SK-N-MC (cell line): ENCODE results near the gene SBF2.

Experiments
- DNase-seq: peaks from one replicate; pipeline ENCODE4 v3.0.0-alpha.2; 2011; ENCODE audit warnings: low read depth, low spot score
- H3K27ac ChIP-seq: fragments of 200-600 bp; sonication (generic); 2 replicates; pipeline ENCODE4 v1.5.1; 2016; ENCODE audit warnings: mixed run types
- H3K36me3 ChIP-seq: fragments of 200-600 bp; sonication (generic); 2 replicates; pipeline ENCODE4 v1.6.1; 2017; ENCODE audit warnings: antibody characterized with exemption, low read length, mixed read lengths; ENCODE audit not compliant: insufficient read depth
- H3K4me3 ChIP-seq: fragments of 200-600 bp; sonication (generic); 2 replicates; pipeline ENCODE4 v1.5.1; 2016
- H3K9ac ChIP-seq: fragments of 200-600 bp; sonication (generic); 2 replicates; pipeline ENCODE4 v1.8.0; 2017; ENCODE audit warnings: mixed run types, mixed read lengths; ENCODE audit not compliant: insufficient read length
- H3K9me3 ChIP-seq: fragments of 200-600 bp; sonication (generic); 2 replicates; pipeline ENCODE4 v1.6.1; 2017; ENCODE audit warnings: low read depth, mild to moderate bottlenecking, antibody characterized with exemption, low read length, moderate library complexity, mixed read lengths
- EZH2 ChIP-seq: fragments of 200-600 bp; sonication (generic); IDR thresholded peaks from one replicate; pipeline ENCODE4 v1.6.1; 2017; ENCODE audit warnings: antibody characterized with exemption
- FOXP2 ChIP-seq: optimal IDR thresholded peaks from 2 replicates; pipeline ENCODE3; 2011; ENCODE audit warnings: mild to moderate bottlenecking, moderate library complexity; ENCODE audit not compliant: insufficient read depth; ENCODE audit errors: extremely low read length, control extremely low read depth
- POLR2AphosphoS5 ChIP-seq: IDR thresholded peaks from 2 replicates; pipeline ENCODE4 v1.6.1; 2012; ENCODE audit warnings: mild to moderate bottlenecking, low read depth, low read length, borderline replicate concordance

Gene SBF2

GRCh38 chr11:9758637-9759518 is 535.1 kb downstream of the SBF2 start:
- no peaks in the 10 kb centered on the region for H3K9me3 ChIP-seq
- no peak overlapping the region for H3K27ac ChIP-seq
- H3K4me3 ChIP-seq: peak overlapping the region; percentile 93
- peak overlapping the region; percentile 85 for H3K9ac ChIP-seq
- H3K36me3 ChIP-seq: no peaks in the 10 kb centered on the region
- TF ChIP-seq FOXP2: no peak
- TF ChIP-seq POLR2AphosphoS5: 0 out of 2 replicates have a peak, but pooled peaks have one; percentile 19
- no peak for TF ChIP-seq EZH2
- DNase-seq: no peak

DNA sequence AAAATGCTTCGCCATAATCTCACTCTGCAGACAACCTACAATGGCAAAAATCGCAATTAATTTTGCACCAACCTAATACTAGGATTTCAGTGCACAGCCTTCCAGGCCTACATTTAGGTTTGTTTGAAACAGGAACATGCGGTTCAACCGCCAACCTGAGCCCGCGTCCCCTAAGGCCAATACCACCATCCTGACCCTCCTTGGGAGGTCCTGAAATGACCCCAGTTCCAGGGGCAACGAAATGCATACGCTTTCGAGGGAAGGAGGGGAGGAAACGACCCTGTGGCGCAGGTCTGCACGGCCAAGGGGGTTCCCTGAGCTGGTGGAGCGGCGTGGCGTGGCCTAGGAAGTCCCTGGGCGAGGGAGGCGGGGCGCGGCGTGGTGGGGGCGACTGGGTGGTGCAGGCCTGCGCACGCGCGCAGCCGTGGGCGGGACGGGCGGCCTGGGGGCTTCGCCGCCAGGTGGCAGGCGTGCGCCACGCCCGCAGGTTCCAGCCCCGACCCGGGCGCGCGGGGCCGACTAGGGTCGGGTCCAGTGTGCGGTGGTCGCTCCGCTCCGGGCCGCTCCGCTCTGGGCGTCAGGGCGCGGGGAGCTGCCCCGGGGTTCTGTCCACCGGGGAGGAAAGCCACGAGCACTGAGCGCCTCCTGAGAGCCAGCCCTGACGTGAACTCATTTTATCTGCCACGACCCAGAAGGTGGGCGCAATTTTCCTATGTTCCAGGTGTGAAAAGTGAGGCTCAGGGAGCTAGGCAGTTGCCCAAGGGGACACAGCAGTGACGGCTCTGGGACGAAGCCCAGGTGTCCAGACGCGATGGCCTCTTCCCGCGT is 536.0 kb downstream of the SBF2 start:
- H3K4me3 ChIP-seq: peak overlapping the region; percentile 93
- no peaks in the 10 kb centered on the region for H3K36me3 ChIP-seq
- peak overlapping the region; percentile 85 for H3K9ac ChIP-seq
- H3K9me3 ChIP-seq: no peaks in the 10 kb centered on the region
- TF ChIP-seq FOXP2 (no peak), POLR2AphosphoS5 (peak; percentile 82)
- no peak for DNase-seq
- no peak overlapping the region for H3K27ac ChIP-seq

DNA sequence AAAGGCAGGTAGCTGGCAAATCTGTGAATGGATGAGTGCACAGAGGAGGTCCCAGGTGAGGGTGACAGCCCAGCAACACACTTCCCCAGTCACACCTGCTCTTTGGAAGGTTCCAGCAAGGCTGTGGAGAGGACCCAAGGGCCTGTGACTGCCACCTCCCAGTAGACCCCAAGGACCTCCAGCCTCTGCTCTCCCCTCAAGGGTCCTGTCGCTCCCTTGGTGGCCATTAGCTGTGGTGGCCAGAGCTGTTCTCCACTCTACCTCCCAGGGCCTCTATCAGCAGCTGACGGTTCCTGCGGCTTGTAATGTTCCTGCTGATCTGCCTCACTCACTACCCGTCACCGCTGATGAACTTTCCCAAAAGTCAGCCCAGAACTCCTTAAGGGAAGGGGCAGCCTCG is 537.1 kb downstream of the SBF2 start:
- no peaks in the 10 kb centered on the region for H3K36me3 ChIP-seq
- H3K9ac ChIP-seq: no peak overlapping the region
- no peak for TF ChIP-seq POLR2AphosphoS5
- TF ChIP-seq FOXP2: no peak
- no peak for TF ChIP-seq EZH2
- DNase-seq: no peak
- H3K4me3 ChIP-seq: no peak overlapping the region
- no peaks in the 10 kb centered on the region for H3K9me3 ChIP-seq
- H3K27ac ChIP-seq: no peak overlapping the region

DNA sequence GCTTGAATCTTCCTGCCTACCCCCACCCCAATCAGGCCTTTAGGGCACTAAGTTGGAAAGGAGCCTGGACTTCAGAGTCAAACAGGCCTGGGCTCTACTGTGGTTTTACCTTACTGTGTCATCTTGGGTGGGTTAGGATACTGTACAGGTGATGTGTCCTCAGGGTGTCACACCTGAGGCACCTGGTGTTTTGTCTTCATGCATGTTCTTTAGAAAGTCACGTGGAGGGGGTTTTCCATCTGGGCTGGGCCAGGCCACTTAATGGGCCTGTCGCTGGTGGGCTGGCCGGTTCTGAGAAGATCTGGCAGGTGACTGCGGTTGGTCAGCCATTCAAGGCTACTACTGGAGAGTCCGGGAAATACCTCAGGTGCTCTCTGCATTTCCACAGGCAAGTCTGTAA is 537.6 kb downstream of the SBF2 start:
- no peak overlapping the region for H3K4me3 ChIP-seq
- H3K36me3 ChIP-seq: no peaks in the 10 kb centered on the region
- no peak overlapping the region for H3K27ac ChIP-seq
- H3K9ac ChIP-seq: no peak overlapping the region
- H3K9me3 ChIP-seq: no peaks in the 10 kb centered on the region
- TF ChIP-seq FOXP2: no peak
- no peak for TF ChIP-seq EZH2
- TF ChIP-seq POLR2AphosphoS5: no peak
- no peak for DNase-seq

DNA sequence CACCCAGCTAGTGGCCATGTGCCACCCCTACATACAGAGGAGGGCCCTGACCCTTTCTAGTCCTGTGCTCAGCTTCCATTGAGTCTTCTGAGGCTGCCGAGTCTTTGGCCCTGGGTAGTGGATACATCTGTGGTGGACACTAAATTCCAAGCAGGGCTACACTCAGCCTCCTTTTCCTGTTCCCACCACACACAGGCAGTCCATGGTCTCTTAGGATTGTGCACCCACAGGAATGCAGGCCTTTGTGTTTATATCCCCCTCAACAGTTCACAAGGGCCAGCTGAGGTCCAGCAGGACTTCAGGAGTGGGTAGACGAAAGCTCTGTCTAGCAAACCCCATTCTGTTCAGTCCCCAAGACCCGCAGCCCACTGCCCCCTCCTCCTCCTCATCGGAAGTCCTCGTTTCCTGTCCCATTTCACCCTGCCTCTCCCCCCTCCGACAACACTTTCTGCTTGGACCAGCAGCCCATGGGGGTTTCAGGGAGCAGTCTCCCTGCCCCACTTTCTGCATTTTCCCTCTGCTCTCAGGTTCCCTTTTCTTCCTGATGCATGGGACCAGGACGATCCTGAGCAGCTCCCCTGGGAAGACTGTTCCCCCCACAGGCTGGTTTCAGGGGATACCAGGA is 538.3 kb downstream of the SBF2 start:
- Histone ChIP-seq H3K9me3 (no peaks in the 10 kb centered on the region), H3K9ac (no peak overlapping the region), H3K27ac (no peak overlapping the region), H3K36me3 (no peaks in the 10 kb centered on the region), H3K4me3 (no peak overlapping the region)
- no peak for DNase-seq
- TF ChIP-seq POLR2AphosphoS5 (no peak), EZH2 (no peak), FOXP2 (no peak)

DNA sequence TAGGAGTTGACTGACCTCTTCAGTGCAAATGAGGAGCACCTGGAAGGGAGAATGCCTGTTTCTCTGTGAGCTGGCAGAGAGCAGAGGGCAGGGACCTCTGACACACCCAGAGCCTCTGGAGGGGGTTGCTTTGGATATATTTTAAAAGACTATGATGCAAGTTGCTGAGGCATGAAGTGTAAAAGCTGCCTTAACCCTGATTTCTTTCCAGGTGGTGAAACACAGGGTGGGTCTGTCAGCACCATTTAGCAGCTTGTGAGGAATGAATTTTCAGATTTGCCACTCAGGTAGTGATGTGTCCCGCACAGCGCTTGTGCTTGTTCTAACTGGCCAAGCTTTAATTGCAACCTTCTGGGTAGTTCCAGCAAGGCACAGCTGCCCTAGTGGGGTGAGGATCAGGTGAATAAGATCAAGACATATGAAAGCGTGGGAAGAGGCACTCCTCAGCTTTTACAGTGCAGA is 540.0 kb downstream of the SBF2 start:
- no peak for DNase-seq
- TF ChIP-seq POLR2AphosphoS5: no peak
- TF ChIP-seq FOXP2: no peak
- no peak for TF ChIP-seq EZH2
- H3K27ac ChIP-seq: no peak overlapping the region

GRCh38 chr11:9753021-9753420 is 541.0 kb downstream of the SBF2 start:
- Histone ChIP-seq H3K4me3 (no peak overlapping the region), H3K9ac (no peak overlapping the region), H3K36me3 (no peaks in the 10 kb centered on the region; the same call in 1 of the 2 replicates), H3K27ac (no peak overlapping the region), H3K9me3 (no peaks in the 10 kb centered on the region)
- TF ChIP-seq FOXP2 (no peak), POLR2AphosphoS5 (no peak), EZH2 (no peak)
- no peak for DNase-seq

More for the DNA sequence above, 540.0 kb downstream of the SBF2 start:
- H3K4me3 ChIP-seq: no peak overlapping the region
- no peaks in the 10 kb centered on the region; the same call in 1 of the 2 replicates for H3K36me3 ChIP-seq
- no peaks in the 10 kb centered on the region for H3K9me3 ChIP-seq
- no peak overlapping the region for H3K9ac ChIP-seq

DNA sequence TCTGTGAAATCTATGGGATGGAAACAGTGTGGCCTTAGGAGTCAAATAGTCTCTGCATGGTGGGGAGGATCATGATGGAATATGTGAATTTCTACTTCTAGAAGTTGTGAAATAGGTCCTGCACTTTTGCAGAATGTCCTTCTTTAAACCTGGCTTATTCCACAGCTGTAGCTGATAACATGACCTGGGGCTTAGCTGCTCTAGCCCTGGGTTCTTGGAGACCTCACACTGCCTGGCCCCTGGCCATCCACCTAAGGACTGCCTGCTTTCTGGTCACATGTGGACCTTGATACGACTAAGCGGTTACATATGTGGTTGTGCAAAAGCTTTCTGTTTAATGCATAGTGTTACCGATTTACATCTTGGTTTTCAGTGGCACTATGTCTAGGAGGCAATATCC is 541.9 kb downstream of the SBF2 start:
- no peak overlapping the region for H3K9ac ChIP-seq
- no peak for DNase-seq
- no peak overlapping the region for H3K4me3 ChIP-seq
- H3K9me3 ChIP-seq: no peaks in the 10 kb centered on the region
- H3K36me3 ChIP-seq: no peaks in the 10 kb centered on the region; the same call in 1 of the 2 replicates
- TF ChIP-seq POLR2AphosphoS5: no peak
- no peak for TF ChIP-seq EZH2
- no peak for TF ChIP-seq FOXP2
- no peak overlapping the region for H3K27ac ChIP-seq
